Right lung (tissue), 5 donors: ENCODE results near the gene ICAM4. TPM values are rescaled to one million over a fixed set of nuclear protein-coding genes. Genes with fewer than 3 reads are reported as not detected.

Source experiments
- DNase-seq, 2 donors: peaks; one replicate each; pipeline ENCODE4 v3.0.0-alpha.2; 2013
- polyA plus RNA-seq, 5 donors: library from polyadenylated mRNA; unstranded; fragments of 120-200 nt; gene quantifications; one replicate each; pipeline versions ENCODE4 v1.2.1 to v1.2.3, GENCODE V29; 2013; ENCODE audit warnings: inconsistent platforms in 1 of 5, low replicate concordance in 1 of 5; ENCODE audit not compliant: insufficient read length in 5 of 5, insufficient read depth in 1 of 5

ICAM4 gene
- polyA plus RNA-seq, 5 donors: 10.1 to 25.3 (median 15.8) TPM

- DNase-seq: no peak
Observed at GRCh38 chr19:10289167-10289835, 2.5 kb downstream of the ICAM4 start.

- DNase-seq: no peak
Observed at GRCh38 chr19:10289836-10290356, 3.1 kb downstream of the ICAM4 start, which contains the start of gene ICAM5. TSS of gene ICAM5 (plus strand) at chr19:10289952. CDS start at chr19:10290044, 92 bp downstream.

- no peak for DNase-seq
Observed at GRCh38 chr19:10290357-10290875, 3.7 kb downstream of the ICAM4 start.

DNA sequence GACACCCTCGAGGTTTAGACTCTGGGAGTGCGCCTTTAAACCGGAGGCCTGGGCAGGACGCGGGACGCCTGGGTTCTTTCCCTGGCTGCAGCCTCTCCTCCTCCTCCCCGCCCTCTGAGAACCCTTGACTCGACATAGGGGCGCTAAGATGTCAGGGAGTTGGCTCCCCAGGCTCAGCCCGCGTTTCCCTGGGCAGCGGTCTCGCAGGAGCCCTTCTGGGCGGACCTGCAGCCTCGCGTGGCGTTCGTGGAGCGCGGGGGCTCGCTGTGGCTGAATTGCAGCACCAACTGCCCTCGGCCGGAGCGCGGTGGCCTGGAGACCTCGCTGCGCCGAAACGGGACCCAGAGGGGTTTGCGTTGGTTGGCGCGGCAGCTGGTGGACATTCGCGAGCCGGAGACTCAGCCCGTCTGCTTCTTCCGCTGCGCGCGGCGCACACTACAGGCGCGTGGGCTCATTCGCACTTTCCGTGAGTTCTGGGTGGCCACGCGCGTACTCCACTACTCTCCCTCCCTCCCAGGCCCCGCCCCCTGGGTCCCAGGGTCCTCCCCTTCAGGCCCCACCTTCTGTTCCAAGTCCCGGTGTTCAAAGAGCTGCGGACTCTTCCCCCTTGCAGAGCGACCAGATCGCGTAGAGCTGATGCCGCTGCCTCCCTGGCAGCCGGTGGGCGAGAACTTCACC, 4.3 kb downstream of the ICAM4 start:
- no peak for DNase-seq

DNA sequence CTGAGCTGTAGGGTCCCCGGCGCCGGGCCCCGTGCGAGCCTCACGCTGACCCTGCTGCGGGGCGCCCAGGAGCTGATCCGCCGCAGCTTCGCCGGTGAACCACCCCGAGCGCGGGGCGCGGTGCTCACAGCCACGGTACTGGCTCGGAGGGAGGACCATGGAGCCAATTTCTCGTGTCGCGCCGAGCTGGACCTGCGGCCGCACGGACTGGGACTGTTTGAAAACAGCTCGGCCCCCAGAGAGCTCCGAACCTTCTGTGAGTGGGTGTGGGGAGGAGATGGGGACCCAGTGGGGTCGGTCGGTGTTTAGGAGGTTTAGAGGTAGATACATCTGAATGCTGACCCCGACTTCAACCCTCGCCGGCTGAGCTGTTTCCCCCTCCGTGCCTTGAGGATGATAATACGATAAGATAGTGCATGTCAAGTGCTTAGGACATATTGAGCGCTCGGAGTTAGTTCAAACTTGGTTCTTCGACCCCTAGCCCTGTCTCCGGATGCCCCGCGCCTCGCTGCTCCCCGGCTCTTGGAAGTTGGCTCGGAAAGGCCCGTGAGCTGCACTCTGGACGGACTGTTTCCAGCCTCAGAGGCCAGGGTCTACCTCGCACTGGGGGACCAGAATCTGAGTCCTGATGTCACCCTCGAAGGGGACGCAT, 4.9 kb downstream of the ICAM4 start:
- no peak for DNase-seq

DNA sequence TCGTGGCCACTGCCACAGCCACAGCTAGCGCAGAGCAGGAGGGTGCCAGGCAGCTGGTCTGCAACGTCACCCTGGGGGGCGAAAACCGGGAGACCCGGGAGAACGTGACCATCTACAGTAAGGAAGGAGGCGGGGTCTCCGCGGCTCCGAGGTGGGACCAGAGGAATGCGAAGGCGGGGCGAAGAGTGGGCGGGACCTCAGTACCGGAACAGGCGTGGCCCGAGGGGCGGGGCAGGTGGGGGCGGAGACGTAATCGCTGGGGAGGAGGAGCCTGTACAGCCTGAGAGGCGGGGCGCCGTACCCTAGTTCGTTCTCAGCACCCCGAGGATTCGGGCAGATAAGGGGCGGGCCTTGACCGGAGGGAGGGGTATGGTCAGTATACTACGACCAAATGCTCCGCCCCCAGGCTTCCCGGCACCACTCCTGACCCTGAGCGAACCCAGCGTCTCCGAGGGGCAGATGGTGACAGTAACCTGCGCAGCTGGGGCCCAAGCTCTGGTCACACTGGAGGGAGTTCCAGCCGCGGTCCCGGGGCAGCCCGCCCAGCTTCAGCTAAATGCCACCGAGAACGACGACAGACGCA, 5.5 kb downstream of the ICAM4 start:
- DNase-seq: no peak

DNA sequence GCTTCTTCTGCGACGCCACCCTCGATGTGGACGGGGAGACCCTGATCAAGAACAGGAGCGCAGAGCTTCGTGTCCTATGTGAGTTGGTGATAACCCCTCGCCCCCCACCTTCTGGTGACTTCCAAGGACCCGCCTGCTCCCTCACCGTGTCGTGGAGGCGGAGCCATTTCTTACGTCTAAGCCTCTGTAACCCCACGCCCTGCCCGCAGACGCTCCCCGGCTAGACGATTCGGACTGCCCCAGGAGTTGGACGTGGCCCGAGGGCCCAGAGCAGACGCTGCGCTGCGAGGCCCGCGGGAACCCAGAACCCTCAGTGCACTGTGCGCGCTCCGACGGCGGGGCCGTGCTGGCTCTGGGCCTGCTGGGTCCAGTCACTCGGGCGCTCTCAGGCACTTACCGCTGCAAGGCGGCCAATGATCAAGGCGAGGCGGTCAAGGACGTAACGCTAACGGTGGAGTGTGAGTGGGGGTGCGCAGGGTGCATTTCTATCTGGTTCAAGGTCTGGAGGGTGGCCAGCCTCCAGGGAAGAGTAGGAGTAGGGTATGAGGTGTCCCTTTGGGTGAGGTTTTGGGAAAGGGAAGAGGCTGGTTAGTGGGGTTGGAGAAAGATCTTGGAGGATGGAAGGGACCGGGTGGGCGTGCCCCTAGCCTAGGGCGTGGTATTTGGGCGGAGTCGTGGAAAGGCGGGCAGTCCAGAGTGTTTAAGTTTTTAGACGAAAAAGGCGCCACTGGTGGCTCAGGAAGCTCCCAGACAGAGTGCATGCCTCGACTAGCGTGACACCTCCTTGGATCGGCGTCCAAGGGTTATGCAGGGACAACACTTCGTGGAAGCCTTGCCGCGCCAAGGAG, 6.3 kb downstream of the ICAM4 start:
- no peak for DNase-seq

DNA sequence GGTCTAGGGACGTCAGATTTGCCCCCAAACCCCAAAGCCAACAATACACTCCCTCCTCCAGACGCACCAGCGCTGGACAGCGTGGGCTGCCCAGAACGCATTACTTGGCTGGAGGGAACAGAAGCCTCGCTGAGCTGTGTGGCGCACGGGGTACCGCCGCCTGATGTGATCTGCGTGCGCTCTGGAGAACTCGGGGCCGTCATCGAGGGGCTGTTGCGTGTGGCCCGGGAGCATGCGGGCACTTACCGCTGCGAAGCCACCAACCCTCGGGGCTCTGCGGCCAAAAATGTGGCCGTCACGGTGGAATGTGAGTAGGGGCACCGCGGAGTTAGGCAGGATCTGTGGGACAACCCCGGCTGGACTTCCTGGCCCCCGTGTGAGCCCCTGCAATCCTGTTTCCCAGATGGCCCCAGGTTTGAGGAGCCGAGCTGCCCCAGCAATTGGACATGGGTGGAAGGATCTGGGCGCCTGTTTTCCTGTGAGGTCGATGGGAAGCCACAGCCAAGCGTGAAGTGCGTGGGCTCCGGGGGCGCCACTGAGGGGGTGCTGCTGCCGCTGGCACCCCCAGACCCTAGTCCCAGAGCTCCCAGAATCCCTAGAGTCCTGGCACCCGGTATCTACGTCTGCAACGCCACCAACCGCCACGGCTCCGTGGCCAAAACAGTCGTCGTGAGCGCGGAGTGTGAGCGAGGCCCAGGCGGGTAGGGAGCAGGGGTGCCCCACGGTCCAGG, 7.0 kb downstream of the ICAM4 start:
- no peak for DNase-seq

GRCh38 chr19:10294368-10294697, 7.6 kb downstream of the ICAM4 start:
- DNase-seq: no peak

GRCh38 chr19:10295305-10295846, 8.6 kb downstream of the ICAM4 start:
- no peak for DNase-seq

GRCh38 chr19:10295847-10296591, 9.3 kb downstream of the ICAM4 start:
- DNase-seq: no peak

DNA sequence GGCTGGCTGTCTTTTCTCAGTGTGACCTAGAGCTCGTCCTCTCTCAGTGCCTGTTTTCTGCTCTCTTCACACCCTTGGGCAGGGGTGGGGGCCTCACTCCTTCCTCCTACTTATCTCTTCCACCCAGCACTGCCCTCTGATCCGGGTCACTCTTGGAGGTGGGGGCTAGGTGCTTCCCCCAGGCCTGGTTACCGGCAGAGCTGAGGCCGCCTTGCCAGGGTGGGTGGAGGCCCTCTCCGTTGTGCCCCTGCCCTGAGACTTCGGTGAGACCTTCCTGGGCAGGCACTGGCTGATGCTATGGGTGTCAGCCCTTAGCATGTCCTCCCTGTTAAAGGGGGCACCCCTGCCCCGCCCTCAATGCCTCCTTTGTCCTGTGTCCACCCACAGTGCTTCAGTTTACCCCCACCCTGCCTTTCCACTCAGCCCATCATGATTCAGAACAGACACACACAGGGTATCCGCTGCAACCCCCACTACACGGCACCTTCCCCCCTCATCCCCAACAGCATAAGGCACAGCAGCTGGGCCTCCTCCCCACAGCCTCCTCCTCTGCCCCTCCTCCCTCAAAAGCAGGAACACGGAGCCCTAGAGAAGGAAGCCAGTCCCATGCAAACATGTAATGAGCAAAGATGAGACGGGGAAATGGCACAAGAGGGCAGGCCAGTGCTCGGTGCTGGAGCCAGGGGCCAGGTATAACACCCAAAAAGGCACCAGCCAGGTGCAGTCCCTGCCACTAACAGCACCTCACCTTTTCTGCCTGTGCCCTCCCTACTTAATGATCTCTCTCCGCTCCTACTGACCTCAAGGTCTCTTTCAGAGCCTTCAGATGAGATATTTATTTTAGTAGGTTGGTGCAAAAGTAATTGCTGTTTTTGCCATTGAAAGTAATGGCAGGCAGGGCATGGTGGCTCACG, 13.0 kb downstream of the ICAM4 start:
- DNase-seq: no peak

DNA sequence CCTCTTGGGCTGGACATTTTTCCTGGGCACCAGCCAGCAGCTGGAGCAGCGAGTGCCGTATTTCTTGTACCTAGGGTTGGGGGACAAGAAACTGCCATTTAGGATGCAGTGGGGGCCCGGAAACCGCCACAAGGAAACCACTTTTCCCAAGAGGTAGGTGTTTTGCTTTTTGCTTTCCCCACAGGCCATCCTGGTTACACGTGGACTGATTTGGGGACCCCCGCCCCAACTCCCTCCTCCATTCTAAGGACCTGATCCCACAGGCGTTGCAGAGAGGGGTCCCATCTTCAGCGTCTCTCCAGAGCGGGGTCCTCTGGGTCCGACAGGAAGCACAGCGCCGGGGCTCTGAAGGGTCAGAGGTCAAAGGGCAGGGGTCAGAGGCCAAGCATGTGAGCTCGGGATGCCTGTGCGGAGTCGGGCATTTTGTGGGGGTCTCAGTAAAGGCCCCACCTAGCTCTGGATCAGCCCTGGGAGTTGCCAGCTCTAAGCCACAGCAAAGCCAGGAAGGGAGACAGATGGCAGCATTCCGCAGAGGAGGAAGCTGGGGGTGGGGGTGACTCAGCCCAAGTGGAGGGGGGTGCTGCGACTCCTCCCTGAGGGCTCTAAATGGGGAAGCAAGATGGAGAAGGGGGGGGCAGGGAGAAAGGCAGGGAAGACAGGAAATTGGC, 18.5 kb downstream of the ICAM4 start:
- no peak for DNase-seq

DNA sequence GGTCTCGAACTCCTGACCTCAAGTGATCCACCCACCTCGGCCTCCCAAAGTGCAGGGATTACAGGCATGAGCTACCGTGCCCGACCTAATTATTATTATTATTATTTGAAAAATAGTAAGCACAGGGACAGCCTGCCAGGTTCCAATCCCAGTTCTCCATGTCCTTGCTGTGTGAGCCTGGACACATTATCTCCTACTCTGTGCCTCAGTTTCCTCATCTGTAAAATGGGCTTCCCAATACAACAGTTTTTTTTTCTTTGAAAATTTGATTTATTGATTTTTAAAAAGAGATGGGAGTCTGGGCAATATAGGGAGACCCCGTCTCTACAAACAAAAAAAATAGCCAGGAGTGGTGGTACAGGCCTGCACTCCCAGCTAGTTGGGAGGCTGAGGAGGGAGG, 19.6 kb downstream of the ICAM4 start:
- no peak for DNase-seq

DNA sequence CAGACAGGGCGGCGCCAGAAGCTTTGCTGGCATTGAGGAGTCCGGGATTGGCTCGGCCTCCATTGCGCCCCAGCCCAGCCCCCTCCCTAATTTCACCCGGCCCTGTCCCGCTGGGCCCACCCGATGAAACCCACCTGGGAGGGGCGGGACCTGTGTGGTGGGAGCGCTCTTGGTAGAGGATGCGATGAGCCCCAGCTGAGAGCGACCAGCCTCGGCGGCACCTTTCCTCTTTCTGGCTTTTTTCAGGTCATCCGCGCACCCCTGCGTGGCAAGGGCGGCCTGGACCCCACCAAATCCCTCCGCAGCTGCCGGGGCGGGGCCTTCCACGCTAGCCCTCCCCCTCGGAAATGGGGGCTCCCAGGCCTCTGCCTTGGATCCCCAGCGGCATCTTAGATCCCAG, 22.7 kb downstream of the ICAM4 start, which contains the start of gene ZGLP1:
TSS of gene ZGLP1 (minus strand) at position 393 of the 400 bp plus-strand sequence.
- no peak for DNase-seq

GRCh38 chr19:10315335-10316214, 28.8 kb downstream of the ICAM4 start, which contains the start of gene FDX2:
TSS of gene FDX2 (minus strand) at chr19:10316015. CDS start at chr19:10315996, 19 bp downstream.
- DNase-seq: peak; percentile 73 to 76
